GM21576 (cell line): Measurements from ENCODE around the gene PRPF8.

ENCODE experiments used
- ATAC-seq: cut with Tn5 transposase; IDR thresholded peaks from one replicate; pipeline ENCODE4 v1.9.1; 2021; ENCODE audit warnings: mild to moderate bottlenecking, moderate library complexity; ENCODE audit not compliant: unreplicated experiment

PRPF8 gene

GRCh38 chr17:1627982-1628855 is 56.4 kb downstream of the PRPF8 start, which contains the start of gene SLC43A2:
Gene SLC43A2 (minus strand): TSS chr17:1628834. CDS start chr17:1627874, 960 bp downstream.
- ATAC-seq, result peak; percentile 50

- no peak for ATAC-seq
Observed at GRCh38 chr17:1627182-1627981, 57.3 kb downstream of the PRPF8 start.

GRCh38 chr17:1626333-1626732 is 58.3 kb downstream of the PRPF8 start:
- ATAC-seq, result no peak

- ATAC-seq, result no peak
Observed at GRCh38 chr17:1625581-1625980, 59.1 kb downstream of the PRPF8 start.

- no peak for ATAC-seq
Observed at GRCh38 chr17:1625053-1625452, 59.6 kb downstream of the PRPF8 start.

- no peak for ATAC-seq
Observed at GRCh38 chr17:1624650-1625049, 60.0 kb downstream of the PRPF8 start.

GRCh38 chr17:1623057-1623630 is 61.5 kb downstream of the PRPF8 start:
- ATAC-seq, result no peak

- ATAC-seq, result no peak
Observed at GRCh38 chr17:1621273-1621954, 63.3 kb downstream of the PRPF8 start.

- no peak for ATAC-seq
Observed at GRCh38 chr17:1620486-1620885, 64.2 kb downstream of the PRPF8 start.

GRCh38 chr17:1617620-1618174 is 67.0 kb downstream of the PRPF8 start:
- ATAC-seq, result no peak

GRCh38 chr17:1616101-1616500 is 68.6 kb downstream of the PRPF8 start:
- ATAC-seq, result no peak

GRCh38 chr17:1612400-1612799 is 72.3 kb downstream of the PRPF8 start:
- no peak for ATAC-seq

GRCh38 chr17:1611715-1612114 is 73.0 kb downstream of the PRPF8 start:
- ATAC-seq, result no peak

- ATAC-seq, result no peak
Observed at GRCh38 chr17:1608676-1609075, 76.0 kb downstream of the PRPF8 start.

- ATAC-seq, result no peak
Observed at GRCh38 chr17:1607971-1608320, 76.7 kb downstream of the PRPF8 start.

GRCh38 chr17:1606352-1606985 is 78.2 kb downstream of the PRPF8 start:
- no peak for ATAC-seq

GRCh38 chr17:1605681-1606351 is 78.9 kb downstream of the PRPF8 start:
- no peak for ATAC-seq

GRCh38 chr17:1604831-1605528 is 79.7 kb downstream of the PRPF8 start:
- no peak for ATAC-seq

GRCh38 chr17:1601571-1601970 is 83.1 kb downstream of the PRPF8 start:
- no peak for ATAC-seq
